ENCODE results near the gene GRB10.

GRCh38 chr7:50664461-50664922 is 118.2 kb downstream of the GRB10 start:
- TF ChIP-seq POLR2A (IDR thresholded peaks at IDR 0.05) (no peak), CTCF (IDR thresholded peaks at IDR 0.05) (no peak)

Data from testis (tissue), 2 donors.